HG02885 (cell line): ENCODE measurements around the gene CD247.

Source experiments
- ATAC-seq: cut with Tn5 transposase; IDR thresholded peaks from one replicate; pipeline ENCODE4 v1.9.1; 2021; ENCODE audit warnings: mild to moderate bottlenecking; ENCODE audit not compliant: unreplicated experiment, poor library complexity

Gene CD247

DNA sequence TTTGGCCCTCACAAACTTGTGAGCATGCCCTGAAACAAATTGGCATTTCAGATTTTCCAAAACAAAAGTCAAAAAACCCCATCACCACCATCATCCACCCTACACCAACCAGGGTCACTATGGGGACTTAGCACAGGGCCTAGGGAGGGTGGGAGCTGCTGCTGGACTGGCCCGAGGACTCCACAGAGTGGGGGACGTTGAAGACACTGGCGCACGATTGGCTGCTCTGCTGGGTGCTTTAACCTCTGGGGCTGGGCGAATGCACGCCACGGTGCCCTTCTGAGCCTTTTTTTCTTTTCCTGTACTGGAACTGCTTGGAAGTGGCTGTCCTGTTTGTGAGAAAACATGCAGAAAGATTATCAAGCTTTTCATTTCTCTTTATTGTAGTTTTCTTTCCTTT, 92.8 kb downstream of the CD247 start:
- no peak for ATAC-seq

DNA sequence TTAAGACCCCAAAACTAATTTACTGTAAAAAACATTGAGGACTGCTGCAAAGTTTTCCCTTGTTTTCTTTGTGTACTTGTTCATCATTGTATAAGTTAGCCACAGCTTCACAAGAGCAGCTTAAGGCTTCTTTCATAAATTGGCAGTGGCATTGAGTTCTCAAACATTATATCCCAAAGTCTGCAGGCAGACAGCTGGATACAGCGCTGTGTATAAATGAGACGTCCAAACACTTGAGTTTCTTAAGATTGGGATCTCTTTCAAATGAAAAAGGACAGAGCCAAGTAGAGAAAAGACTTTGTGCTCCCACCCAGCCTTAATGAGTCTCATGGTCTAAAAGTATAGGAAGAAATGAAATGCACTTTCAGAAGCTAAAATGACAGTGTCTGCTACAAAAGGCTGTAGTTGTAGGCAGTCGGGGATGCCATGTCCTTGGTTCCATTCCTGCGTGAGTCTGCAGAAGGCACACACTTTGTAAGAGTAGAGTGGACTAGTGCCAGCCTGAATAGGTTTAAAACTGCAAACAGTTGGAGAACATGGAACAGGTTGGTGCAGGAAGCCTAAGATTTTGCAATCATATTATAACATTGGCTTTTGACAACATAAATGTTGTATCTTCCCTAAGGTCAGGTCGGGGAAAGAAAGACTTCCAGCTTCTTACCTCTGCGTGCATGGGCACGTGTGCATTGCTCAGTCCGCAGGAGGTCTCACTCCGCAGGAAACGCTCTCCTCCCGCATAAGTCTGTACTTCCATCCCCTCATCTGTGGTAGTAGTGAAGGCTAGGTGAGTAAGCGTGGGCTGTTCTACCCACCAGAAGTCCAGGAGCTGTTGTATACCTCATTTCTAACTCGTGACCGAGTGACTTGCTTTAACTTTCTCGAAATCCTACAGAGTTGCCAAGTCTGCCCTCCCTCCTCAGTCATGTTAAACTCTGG, 94.4 kb downstream of the CD247 start:
- ATAC-seq, result no peak

DNA sequence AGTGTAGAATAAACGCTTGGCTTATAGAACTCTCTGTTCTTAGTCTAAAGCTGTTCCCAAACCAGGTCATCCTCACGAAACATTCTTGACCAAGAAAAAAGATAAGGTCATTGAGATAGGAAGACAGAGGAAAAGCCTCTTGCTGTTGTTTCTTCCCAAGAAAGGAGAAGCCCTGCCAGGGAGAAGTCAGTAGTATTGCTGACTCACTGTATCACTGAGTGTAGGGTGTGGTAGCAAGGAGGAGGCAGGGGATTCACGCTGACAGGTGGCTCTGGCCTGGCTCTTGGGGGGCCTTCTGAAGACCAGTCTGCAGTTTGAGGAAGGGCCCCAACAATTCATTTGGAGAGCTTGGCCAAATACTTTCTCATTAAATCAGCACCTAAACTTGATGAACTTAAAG, 97.8 kb downstream of the CD247 start:
- no peak for ATAC-seq

DNA sequence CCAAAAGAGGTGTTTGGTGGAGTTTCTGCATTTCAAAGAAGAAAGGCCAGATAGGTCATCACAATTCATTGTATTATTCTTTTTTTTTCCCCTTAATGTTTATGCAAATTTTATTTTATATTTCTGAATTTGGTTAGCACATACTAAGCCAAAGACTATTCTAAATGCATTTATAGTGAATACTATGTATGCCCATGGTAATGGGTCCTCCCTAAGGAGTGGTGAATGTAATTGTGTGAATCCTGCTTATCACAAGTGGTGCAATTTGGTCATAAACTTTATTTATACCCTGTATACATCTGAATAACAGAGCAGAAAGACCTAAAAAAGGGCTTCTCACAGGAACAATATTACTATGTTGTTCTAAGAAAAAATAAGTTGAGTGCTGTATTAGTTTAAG, 99.1 kb downstream of the CD247 start:
- no peak for ATAC-seq

DNA sequence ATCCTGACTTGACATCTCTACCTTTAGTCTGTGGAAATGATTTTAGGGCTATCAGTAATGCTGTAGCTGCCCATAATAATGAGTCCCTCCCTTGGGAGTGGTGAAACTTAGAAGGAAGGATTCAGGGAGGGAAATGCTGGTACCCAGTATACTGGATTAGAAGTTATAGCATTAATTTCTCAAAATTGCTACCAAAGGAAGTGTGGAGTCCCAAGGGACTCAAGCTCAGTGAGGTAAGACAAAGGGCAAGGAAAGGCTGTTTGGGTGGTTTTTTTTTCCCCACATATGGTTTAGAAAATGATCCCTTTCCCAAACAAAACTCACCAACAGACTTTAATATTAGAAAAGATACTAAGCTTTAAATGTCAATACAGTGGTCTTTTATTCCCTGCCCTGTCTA, 99.9 kb downstream of the CD247 start:
- ATAC-seq, result no peak

DNA sequence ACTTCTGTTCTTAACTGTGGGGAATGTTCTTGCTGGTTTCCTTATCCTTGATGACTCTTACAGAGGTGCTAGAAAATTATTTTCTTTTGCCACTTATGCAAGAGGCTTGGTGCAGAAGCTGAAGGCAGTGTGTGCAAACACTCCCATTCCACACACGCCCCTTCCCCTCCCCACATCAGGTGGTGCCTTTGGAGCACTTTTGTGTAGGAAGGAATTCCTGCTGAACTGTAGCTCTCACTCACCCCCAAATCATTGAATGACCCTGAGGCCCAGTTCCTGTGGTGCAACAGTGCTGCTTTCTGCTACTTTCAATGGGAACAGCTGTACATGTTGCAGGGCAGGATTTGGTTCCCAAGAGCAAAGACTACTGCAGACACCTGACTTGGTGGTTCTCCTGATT, 101.8 kb downstream of the CD247 start:
- ATAC-seq, result no peak

DNA sequence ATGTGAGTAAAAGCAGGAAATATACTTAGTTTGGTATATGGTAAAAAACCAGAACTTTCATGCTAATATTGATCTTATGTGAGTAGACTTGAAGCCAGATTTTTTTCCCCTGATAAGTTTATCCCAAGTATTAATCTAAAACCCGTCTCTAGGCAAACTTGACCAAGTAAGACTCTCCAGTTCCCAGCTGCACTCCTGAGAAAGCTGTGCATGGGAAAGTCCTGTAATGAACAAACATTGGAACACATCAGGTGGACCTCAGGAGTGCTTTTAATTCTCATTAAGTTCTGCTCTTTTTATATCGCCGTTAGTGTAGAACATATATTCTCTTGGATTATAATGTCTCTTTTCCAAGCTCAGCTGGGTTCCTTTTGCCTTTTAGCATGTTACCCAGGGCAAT, 105.0 kb downstream of the CD247 start:
- no peak for ATAC-seq

DNA sequence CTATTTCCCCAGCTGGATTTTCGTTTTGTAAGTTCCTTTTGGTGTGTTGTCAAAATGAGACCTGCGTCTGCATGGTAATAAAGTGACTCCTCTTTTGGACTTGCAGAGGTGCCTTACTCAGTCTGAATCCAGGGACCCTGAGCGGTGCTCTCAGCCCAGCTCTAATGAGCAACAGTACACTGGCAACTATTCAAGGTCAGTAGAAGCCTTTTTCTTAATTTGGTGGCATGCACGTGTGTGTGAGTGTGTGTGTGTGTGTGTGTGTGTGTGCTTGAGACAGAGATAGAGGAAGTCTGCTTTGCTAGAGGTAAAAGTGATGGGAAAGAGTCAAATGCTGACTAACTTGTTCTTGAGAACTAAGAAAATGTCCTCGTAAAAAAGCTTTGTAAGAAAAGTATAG, 105.4 kb downstream of the CD247 start:
- ATAC-seq, result no peak

DNA sequence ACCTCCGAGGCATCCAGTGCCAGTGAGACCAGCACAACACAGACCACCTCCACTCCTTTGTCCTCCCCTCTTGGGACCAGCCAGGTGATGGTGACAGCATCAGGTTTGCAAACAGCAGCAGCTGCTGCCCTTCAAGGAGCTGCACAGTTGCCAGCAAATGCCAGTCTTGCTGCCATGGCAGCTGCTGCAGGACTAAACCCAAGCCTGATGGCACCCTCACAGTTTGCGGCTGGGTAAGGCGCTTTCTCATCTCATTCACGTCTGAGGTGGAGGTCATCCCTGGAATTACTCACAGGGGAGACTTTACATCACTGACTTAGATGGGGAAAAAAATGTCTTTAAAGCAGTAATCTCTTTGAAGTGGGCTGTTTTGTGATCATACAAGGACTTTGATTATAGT, 106.3 kb downstream of the CD247 start:
- no peak for ATAC-seq

DNA sequence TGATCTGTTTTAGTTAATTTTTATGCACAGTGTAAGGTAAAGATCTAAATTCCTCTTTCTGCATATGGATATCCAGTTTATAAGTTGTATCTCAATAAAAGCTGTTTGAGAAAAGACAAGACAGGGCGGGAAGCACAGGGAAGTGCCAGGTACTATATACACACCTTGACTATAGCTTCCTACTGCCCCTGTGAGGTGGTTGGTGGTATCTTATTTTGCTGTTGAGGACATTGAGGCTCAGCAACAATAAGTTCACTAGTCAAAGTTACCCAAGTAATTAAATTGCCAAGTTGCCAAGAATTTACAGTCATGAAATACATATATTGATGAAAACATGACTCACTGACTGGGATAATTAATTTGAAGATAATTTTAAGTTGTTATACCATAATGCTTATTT, 109.1 kb downstream of the CD247 start:
- no peak for ATAC-seq

DNA sequence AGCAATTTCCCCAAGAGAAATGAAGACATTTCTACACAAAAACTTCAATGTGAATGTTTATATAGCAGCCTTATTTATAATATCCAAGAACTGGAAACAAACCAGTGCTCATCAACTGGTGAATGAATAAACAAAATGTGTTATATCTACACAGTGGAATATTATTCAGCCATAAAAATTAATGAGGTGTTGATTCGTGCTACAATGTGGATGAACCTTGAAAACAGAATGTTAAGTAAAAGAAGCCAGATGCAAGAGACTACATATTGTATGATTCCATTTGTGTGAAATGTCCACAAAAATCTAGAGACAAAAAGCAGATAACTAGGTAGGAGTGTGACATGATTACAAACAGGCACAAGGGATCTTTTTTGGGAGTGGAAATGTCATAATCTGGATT, 110.0 kb downstream of the CD247 start:
- no peak for ATAC-seq

DNA sequence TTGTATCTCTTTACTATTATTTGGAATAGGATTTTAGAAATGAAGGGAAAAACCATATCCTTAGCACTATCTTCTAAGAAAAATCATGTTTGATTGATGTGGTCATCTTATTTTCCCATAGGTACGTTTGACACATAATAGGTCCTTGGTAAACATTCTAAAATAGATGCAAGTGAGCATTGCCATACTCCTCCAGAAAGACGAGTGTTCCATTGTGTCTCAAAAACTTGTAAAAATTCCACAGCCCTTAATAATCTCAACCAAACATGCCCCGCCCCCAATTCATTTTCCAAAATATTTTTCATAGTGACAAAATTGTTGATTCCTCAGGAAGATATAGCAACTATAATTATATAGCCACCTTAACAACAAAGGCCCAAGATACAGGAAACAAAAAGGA, 113.4 kb downstream of the CD247 start:
- ATAC-seq, result no peak

DNA sequence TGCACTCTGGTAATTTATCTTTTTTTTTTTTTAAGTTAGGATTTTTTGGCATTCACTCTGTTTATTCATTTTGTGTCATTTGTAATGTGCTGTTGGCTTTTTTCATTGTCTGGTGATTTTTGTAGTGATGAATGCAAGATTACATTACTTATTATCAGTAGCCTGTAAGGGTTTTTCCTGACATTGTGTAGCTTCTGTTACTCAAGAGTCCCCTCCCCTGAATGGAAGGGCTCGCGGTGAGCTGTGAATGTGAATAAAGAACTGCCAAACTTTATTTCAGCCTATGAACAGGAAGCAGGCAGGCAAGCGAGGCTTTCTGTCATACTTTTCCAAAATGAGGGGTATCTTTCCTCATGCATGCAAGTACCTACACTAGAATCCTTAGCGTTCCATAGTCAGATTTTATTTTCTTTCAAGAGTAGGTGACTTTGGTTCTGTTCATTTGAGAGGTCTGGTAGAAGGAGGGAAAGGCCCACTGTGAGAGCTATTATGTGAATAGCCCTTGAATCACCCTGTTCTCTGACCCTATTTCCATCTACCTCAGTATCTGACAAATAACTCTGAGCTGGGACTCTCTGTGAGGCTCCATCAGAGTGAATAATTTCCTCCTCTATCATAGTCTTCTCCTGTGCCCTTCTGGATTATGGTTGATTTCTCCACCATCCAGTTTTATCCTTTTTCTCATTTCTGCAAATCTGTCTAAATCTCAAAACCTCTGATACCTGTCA, 114.0 kb downstream of the CD247 start:
- no peak for ATAC-seq

DNA sequence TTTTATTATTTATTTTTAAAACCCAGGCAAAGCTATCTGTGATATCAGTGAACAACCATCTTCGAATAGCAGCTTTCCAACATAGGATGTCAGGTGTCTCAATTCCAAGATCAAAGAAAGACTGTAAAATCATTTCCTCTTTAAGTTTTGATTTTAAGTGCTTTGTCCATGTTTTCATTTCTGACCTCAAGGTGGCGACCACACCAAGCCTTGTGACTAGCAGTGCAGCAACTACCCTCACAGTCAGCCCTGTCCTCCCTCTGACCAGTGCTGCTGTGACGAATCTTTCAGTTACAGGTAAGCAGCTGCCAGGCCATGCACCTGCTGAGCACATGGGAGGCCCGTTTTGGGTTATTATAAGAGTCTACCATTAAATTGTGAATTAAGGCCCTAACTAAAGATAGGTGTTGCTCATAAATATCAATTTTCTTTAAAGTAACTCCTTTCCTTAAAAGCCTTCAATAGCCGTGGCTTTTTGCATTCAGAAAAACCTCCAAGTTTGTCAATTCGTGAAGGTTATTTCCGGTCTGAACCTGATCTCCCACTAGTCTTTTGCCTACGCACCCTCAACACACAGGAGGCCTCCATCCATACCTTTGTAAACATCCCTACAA, 117.0 kb downstream of the CD247 start:
- no peak for ATAC-seq

DNA sequence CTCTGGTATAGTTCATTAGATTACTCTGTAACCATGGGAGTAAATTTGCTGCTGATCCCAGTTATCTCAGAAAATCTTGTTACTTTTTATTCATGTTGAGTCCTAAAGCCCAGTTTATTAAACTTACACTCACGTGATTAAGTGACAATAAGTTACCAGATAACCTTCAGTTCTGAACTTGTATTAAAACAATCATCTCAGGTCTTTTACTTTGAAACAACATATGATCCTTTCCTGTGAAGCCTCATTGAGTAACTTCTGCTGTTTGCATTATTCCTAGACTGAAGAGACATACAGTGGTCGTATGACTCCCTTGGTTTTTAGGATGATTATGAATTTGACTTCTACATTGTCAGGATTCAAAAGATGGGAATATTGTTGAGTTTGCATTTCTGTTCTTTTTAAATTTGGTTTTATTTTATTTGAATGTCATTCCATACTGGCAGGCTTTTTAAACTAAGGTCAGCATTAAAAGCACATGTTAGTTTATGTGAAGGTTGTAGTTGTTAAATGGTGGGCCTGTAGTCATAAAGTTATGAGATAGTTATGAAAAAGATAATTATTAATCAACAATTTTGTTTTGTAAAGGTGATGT, 117.9 kb downstream of the CD247 start:
- no peak for ATAC-seq

DNA sequence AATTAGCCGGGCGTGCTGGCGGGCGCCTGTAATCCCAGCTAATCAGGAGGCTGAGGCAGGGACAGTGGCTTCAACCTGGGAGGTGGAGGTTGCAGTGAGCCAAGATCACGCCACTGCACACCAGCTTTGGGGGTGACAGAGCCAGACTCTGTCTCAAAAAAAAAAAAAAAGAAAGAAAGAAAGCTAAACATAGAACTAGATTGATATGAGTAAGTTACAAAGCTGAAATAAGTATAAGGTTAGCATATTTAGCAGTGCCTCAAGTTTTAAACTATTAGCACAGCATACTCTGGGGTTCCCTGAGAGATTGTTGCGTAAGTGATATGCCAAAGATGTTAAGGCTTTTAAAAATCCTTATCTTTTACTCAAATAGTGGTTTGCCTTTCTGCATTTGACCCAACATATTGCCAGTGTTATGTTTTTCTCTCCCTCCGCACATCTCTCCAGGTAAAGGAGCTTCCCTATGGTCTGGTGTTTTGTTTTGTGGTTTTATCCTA, 126.1 kb downstream of the CD247 start:
- ATAC-seq, result no peak

DNA sequence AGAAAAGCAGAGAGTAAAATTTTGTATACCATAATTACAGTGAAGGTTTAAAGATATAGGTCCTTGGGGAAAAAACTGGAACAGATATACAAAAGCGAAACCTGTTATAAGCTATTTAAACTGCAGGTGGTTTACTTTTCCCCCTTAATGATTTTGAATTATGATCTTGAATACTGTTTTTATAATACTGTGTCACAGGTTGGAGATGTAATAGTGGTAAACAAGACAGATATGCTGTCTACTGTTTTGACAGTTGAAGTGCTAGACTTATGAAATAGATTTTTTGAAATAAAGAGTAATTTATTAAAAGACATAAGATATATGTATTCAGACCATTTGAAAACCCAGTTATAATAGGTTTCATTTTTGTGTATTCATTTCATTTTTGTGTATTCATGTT, 129.4 kb downstream of the CD247 start:
- no peak for ATAC-seq

DNA sequence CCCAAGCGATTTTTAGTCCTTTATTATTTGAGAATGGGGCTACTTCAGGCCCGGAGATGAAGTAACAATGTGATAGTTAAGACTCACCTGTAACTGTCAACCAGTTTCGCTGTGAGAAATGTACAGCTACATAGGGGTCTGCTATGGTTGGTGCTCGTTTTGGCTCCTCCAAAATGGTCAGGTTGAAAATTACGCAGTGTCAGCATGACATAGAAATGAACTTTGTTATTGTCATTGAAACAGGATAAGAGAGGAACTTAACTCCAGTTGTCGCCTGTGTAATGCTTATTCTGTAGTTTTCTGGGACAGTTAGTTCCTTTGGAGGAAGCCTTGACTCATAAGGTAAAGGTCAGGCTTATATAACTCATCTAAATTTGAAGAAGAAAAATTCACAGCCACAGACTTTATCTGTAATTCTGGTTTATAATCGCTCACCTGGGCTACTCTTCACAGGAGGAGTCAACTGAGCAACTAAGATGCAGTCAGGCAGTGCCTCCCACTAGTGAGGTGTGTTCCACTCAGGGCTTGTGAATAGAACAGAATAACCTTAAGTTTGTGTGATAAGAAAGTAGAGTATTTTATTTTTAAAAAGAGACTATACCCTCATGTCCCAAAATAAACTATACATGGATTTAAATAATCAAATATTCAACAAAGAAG, 130.9 kb downstream of the CD247 start:
- no peak for ATAC-seq
